NCI-H1436 (cell line): ENCODE data around the gene RAB1B.

ENCODE experiments used
- DNase-seq: peaks from one replicate; lab custom pipeline; 2025; lab: John Stamatoyannopoulos, UW

Gene RAB1B

DNA sequence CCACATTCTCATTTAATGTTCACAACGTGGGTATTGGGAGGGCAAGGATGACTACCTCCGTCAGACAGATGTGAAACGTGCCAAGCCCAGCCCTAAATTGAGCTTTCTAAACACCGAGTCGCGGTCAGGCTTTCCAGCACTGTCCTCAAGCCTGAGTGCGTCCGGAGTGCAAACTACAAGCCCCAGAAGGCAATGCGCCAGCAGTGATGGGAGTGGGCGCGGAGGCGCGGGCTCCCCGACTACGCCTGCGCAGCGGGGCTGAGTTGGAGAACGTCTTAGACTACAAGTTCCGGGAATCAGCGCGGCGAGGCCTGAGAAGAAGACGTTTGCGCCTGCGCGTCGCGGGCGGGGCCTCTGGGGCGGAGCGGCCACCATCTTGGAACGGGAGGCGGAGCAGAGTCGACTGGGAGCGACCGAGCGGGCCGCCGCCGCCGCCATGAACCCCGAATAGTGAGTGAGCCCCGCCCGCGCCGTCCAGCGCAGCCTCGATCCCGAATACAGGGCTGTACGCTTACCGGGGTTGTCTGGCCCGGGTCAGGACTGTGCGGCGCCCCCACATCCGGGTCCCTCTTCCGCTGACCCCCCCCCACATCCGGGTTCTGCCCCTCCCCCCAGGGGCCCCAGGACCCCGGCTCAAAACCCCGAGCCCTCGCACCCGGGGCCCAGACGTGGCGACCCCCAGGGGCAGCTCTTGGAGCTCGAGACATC lies at the start of gene RAB1B:
TSS of gene RAB1B (plus strand) at position 396 of the 708 bp plus-strand sequence. CDS start at position 437, 41 bp downstream.
- peak; percentile 99 for DNase-seq

DNA sequence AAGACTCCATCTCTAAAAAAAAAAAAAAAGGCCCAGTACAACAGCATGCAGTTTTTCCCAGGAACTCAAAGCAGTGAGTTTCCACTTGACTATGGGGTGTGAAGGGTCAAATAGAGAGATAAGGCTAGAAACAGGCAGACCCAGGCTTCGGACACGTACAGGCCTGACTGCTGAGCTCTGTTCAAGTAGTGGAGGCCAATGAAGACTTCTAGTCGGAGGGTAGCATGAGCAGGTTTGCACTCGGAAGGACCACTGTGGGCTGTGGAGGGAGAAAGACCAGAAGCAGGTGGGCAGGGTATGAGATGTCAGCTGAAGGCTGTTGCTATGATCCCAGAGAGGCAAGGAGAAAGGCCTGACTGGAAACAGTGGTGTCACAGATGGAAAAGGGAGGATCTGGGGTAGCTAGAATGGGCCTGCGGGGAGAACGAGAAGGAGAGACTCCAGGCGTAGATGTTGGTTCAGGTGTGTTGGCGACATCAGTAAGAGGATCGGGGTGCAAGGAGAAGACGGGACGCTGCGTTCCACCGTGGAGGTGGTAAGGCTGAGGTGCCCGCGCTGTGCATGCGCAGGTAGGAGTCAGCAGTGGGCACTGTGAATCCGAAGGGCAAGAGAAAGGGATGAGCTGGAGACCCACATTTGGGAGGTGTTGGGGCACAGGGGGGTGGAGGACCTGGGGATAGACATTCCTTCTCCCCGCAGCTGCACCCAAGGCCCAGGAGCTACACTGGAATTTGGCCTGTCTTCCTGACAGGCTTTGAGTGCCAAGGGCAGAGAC lies 49.4 kb upstream of the RAB1B start:
- DNase-seq = no peak

DNA sequence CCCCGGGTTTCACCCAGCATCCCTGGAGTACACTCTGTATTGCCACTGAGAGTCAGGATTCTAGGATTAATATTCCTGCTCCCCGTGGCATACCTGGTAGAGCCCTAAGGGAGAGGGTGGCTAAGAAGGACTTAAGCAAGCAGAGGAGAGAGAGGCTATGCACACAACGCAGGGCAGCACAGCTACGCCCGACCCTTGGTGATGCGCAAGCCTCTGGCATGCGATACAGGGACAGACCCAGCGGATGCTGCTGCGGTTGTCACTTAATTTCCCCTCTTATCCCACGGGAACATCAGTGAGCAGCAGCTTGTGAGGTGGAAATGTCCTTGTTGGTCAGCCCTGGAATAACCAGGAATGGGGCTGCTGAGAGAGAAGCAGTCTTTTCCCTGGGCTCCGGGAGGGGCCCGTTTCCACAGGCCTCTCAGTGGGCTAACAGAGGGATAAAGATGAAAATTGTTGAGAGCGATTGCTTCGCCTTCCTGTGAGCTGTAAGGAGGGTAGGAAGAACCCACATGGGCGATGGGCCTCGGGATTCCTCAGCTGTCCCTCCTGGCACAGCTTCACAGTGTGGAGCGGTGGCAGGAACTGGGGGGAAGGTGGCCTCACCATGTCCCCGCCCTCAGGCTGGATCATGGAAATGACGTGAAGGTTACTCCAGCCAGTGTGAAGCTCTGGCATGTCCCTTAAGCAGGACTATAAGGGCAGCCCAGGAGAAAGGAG lies 48.4 kb upstream of the RAB1B start:
- DNase-seq = no peak

- DNase-seq = no peak
Measured at GRCh38 chr11:66220566-66220935, 47.9 kb upstream of the RAB1B start.

- no peak for DNase-seq
Measured at GRCh38 chr11:66221012-66221411, 47.4 kb upstream of the RAB1B start.

GRCh38 chr11:66221726-66222236 lies 46.7 kb upstream of the RAB1B start:
- DNase-seq = no peak

- DNase-seq = peak; percentile 93
Measured at GRCh38 chr11:66222358-66223149, 45.9 kb upstream of the RAB1B start.

GRCh38 chr11:66224226-66224855 lies 44.1 kb upstream of the RAB1B start:
- DNase-seq = no peak

DNA sequence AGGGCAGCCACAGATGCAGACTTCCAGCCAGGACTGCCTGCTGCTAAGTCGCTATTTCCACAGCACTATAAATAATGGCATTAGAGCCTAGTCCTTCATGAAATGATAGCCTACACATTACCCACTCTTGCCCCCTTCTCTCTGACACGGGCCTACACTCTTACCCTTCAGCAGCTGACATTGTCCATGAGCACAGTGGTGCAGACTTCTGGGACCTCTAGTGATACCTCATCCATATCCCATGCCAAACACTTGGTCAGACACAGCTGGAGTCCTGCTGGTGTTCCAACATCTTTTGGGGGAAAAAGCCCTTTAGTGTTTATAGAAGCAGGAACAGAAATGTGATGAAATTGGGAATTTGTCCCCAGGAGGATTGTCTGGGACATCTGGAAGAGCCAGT lies 43.4 kb upstream of the RAB1B start:
- no peak for DNase-seq

DNA sequence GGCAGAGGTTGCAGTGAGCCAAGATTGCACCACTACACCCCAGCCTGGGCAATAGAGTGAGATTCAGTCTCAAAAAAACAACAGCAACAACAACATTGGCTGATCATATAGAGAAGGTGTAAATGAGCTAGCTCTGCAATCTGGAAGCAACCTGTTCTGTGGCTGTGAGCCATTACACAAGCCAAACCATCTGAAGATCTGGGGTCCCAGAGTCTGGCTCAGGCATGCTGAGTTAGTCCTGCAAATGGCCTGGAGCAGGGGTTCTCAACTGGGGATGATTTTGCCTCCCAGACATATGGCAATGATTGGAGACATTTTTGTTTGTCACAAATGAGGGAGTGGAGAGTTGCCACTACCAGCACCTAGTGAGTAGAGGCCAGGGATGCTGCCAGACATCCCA lies 42.3 kb upstream of the RAB1B start:
- no peak for DNase-seq

GRCh38 chr11:66227700-66228099 lies 40.7 kb upstream of the RAB1B start:
- DNase-seq = no peak

DNA sequence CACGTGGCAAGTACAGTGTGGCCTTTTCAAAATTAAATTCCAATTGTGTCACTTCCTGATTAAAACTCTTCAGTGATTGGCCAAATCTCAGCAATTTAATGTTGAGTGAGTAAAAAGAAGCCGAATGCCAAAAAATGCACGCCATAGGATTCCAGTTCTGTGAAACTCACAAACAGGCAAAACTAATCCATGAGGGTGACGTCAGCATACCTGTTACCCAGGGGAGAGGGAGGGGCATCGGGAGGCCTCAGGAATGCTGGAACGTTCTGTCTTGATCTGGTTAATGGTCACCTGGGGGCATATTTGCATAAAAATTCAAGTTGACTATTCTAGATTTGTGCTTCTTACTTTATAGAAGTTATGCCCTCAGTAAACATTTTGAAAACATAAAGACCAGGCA lies 39.9 kb upstream of the RAB1B start:
- DNase-seq = no peak

- DNase-seq = no peak
Measured at GRCh38 chr11:66230156-66230555, 38.3 kb upstream of the RAB1B start.

- no peak for DNase-seq
Measured at GRCh38 chr11:66230978-66231377, 37.5 kb upstream of the RAB1B start.

DNA sequence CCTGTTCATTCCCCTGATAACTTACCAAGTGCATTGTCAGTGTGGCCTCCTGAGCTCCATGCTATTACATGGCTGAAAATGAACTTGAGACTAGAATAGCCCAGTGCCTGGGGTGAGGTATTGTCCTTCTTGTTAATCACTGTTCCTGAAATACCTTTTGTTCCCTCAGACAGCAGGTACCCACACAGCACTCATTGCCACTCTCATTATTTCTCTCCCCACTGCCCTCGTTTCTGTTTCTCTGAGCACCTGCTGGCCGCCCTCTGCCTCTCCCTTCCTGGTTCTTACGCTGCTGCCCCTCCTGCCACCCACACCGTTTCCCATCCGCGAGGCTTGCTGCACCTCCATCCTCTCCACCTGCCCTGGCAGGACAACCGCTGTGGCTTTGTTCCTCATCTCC lies 36.9 kb upstream of the RAB1B start:
- DNase-seq = no peak

DNA sequence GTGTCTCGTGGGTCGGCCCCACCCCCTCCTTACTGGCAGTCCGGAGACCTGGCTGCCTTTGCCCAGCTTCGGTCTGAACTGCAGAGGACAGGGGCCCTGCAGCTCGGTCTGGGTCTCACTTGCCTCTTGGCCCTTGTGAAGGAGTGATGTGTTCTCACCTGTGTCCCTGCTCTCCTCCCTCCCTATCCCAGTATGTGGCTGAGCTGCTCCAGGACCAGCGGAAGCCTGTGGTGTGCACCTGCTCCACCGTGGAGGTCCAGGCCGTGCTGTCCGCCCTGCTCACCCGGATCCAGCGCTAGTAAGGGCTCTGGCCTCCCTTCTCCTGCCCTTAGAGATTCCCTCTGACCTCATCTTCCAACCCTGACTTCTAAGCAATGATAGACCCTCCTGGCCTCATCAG lies 35.7 kb upstream of the RAB1B start:
- no peak for DNase-seq

GRCh38 chr11:66233301-66233700 lies 35.1 kb upstream of the RAB1B start:
- no peak for DNase-seq

GRCh38 chr11:66235141-66235540 lies 33.3 kb upstream of the RAB1B start:
- no peak for DNase-seq

- DNase-seq = no peak
Measured at GRCh38 chr11:66237867-66238266, 30.6 kb upstream of the RAB1B start.

- DNase-seq = no peak
Measured at GRCh38 chr11:66238786-66239413, 29.5 kb upstream of the RAB1B start.

- no peak for DNase-seq
Measured at GRCh38 chr11:66239511-66239910, 28.9 kb upstream of the RAB1B start.
